Transverse colon (tissue), 4 donors: ENCODE data around the gene MAP6. TPM values are rescaled to one million over a fixed set of nuclear protein-coding genes. Genes with fewer than 3 reads are reported as not detected.

Source experiments
- DNase-seq: peaks from one replicate; pipeline ENCODE4 v3.0.0-alpha.2; 2019
- H3K27ac ChIP-seq, 4 donors: fragments of 200-600 bp; sonication (generic); 2 replicates each; pipeline ENCODE4 v1.5.1; 2016 to 2018; ENCODE audit warnings: inconsistent platforms in 4 of 4
- H3K27me3 ChIP-seq: fragments of 200-600 bp; sonication (generic); 2 replicates; pipeline ENCODE4 v1.5.1; 2017; ENCODE audit warnings: inconsistent platforms
- H3K36me3 ChIP-seq, 4 donors: fragments of 200-600 bp; sonication (generic); 2 replicates each; pipeline ENCODE4 v1.5.1; 2017 to 2019; ENCODE audit warnings: inconsistent platforms in 4 of 4
- H3K4me1 ChIP-seq, 4 donors: fragments of 200-600 bp; sonication (generic); 2 replicates each; pipeline ENCODE4 v1.5.1; 2017 to 2020; ENCODE audit warnings: inconsistent platforms in 4 of 4
- H3K4me3 ChIP-seq, 4 donors: fragments of 200-600 bp; sonication (generic); 1 replicate in 1 of 4; 2 replicates in 3 of 4; pipeline versions ENCODE4 v1.5.1 to v1.6.1; 2017 to 2019; ENCODE audit warnings: inconsistent platforms in 4 of 4
- H3K9me3 ChIP-seq, 2 donors: fragments of 200-600 bp; sonication (generic); 2 replicates each; pipeline ENCODE4 v1.5.1; 2017 to 2019; ENCODE audit warnings: inconsistent platforms in 2 of 2
- EP300 ChIP-seq: sonication (generic); formaldehyde crosslinking; IDR thresholded peaks from one replicate; pipeline ENCODE4 v1.6.1; 2017; ENCODE audit warnings: antibody characterized with exemption, low read depth
- POLR2A ChIP-seq: fragments of 450-650 bp; IDR thresholded peaks from one replicate; pipeline ENCODE4 v1.6.1; 2016; ENCODE audit warnings: antibody characterized with exemption, mild to moderate bottlenecking, moderate library complexity
- POLR2AphosphoS5 ChIP-seq, 3 donors: sonication (generic); formaldehyde crosslinking; IDR thresholded peaks; one replicate each; pipeline ENCODE4 v1.6.1; 2016; ENCODE audit warnings: antibody characterized with exemption in 3 of 3
- whole genome bisulfite sequencing, 2 donors: methylation state at CpG; one replicate each; pipeline ENCODE4 v1.1.5; 2018; ENCODE audit warnings: low coverage in 1 of 2; 5-methylcytosine and 5-hydroxymethylcytosine counted together
- in situ Hi-C, 4 donors: fragments of 200-750 bp; cut with MboI; loops; one replicate each; pipeline versions ENCODE4 v1.15.0 to v1.15.1; 2017; ENCODE audit warnings: low sequenced_read_pairs in 3 of 4, low pct_ligation_motif_present in 1 of 4, low pct_unique_long_range_greater_than_20kb in 1 of 4
- intact Hi-C: fragments of 100-400 bp; cut with DNase I; formaldehyde crosslinking; loops from one replicate; pipeline ENCODE4 v1.15.1; 2023; ENCODE audit warnings: low total_unique reads
- total RNA-seq, 4 donors: library from RNA; depleted of rRNA; stranded (reverse); fragments of >200 nt; gene quantifications; one replicate each; pipeline ENCODE4 v1.1.0, GENCODE V29; 2016
- TF ChIP-seq, protein P1 (sequence below), 5 experiments: fragments of 200-600 bp in 3 of 5; fragments of 450-650 bp in 2 of 5; sonication (generic) in 3 of 5; IDR thresholded peaks; 1 replicate in 2 of 5; 2 replicates in 3 of 5; pipeline ENCODE4 v1.5.1; 2016 to 2017; ENCODE audit warnings: antibody characterized with exemption in 5 of 5, inconsistent platforms in 3 of 5, mild to moderate bottlenecking in 2 of 5, moderate library complexity in 1 of 5

MAP6 gene
- total RNA-seq, 4 donors from 2014 or later, result 1.9 to 6.4 (median 3.0) TPM

DNA sequence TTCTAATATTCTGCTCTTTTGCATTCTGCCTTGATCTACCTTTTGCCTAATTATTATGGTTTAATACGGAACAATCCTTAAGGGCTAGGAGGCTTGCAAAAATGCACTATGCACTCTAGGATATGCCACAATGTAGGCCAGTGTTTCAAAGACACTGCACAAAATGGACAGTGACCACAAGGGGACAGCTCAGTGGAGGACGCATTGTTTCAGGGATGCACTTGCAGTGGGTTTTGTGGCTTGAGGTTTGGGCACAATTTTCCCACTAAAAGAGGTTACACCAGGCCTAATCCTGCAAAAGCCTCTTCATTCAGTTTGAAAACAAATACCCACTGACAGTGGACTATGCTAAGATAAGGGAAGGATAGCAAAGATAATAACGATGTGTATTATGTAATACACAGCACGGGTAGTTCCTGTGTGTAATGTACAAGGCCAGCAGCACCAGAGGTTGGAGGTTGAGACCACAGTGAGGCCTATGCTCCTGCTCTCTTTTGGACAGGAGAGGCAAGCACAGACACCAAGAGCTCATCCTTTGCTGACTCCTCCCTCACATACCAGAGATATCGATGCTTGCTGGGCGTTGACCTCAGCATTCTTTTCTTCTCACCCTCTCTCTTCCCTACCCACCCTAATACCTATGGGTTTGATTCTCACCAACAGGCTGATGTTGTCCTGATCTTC lies 12.7 kb downstream of the MAP6 start:
- in situ Hi-C loops, result no loop called here

DNA sequence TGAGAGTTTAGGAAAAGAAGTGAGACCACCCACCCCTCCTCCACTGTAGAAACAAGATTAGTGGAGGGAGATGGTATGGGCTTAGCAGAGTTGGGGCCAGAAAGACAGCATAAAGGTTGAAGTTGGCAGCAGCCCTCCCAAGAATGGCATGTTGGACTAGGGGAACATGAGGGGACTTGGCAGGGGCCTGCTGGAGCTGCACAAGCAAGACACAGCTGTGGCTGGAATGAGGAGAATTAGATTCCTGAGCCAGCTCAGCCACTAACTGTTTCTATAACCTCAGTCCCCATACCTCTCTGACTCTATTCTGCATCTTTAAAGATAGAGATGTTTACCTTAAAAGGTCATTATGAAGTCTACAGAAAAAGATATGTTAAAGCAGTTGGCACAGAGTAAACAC lies 13.2 kb downstream of the MAP6 start:
- Histone ChIP-seq H3K27me3 (peaks cover 3% of the 10 kb centered on the region), H3K4me1 (no peaks in the 10 kb centered on the region), H3K9me3 (no peaks in the 10 kb centered on the region), H3K36me3 (no peaks in the 10 kb centered on the region), H3K27ac (peak overlapping the region in 1 of 4 donors; percentile 33), H3K4me3 (no peak overlapping the region)
- TF ChIP-seq EP300 (no peak), POLR2AphosphoS5 (IDR thresholded peaks at IDR 0.05) (no peak), POLR2A (no peak)
- TF ChIP-seq, protein P1, sequence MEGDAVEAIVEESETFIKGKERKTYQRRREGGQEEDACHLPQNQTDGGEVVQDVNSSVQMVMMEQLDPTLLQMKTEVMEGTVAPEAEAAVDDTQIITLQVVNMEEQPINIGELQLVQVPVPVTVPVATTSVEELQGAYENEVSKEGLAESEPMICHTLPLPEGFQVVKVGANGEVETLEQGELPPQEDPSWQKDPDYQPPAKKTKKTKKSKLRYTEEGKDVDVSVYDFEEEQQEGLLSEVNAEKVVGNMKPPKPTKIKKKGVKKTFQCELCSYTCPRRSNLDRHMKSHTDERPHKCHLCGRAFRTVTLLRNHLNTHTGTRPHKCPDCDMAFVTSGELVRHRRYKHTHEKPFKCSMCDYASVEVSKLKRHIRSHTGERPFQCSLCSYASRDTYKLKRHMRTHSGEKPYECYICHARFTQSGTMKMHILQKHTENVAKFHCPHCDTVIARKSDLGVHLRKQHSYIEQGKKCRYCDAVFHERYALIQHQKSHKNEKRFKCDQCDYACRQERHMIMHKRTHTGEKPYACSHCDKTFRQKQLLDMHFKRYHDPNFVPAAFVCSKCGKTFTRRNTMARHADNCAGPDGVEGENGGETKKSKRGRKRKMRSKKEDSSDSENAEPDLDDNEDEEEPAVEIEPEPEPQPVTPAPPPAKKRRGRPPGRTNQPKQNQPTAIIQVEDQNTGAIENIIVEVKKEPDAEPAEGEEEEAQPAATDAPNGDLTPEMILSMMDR (IDR thresholded peaks at IDR 0.05), result no peak
- intact Hi-C loops (no loop called here), in situ Hi-C loops (no loop called here)
- DNase-seq, result no peak

More for the DNA sequence above, 12.7 kb downstream of the MAP6 start:
- H3K27ac ChIP-seq, result peak overlapping the region in 1 of 4 donors; percentile 22
- TF ChIP-seq POLR2AphosphoS5 (IDR thresholded peaks at IDR 0.05) (no peak), EP300 (no peak), POLR2A (no peak)
- TF ChIP-seq, protein P1 (IDR thresholded peaks at IDR 0.05), result no peak
- intact Hi-C loops, result no loop called here
- no peaks in the 10 kb centered on the region for H3K9me3 ChIP-seq
- no peak overlapping the region for H3K4me3 ChIP-seq
- DNase-seq, result no peak
- peaks cover 8% of the 10 kb centered on the region for H3K27me3 ChIP-seq
- H3K36me3 ChIP-seq, result no peaks in the 10 kb centered on the region
- 75 to 77% methylated on average over 3 to 6 of the region's 6 CpGs for WGBS, 2 donors
- H3K4me1 ChIP-seq, result no peaks in the 10 kb centered on the region

DNA sequence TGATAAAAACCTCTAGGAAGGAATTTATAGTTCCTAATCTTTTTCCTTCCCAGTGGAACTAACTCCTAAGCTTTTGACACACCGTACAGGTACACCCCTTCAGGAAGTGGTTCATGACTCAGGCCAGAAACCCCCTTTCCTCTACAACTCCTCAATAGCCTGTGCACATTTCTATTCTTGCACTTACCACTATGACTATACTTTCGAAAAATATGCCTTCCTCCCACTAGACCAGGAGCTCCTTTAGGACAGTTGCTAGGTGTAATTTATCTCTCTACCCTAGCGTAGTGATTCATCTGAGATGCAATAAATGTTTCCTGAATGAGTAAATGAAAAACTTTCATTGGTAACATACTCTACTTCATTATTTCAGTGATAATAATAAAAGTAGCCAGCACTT lies 14.5 kb downstream of the MAP6 start:
- intact Hi-C loops, result no loop called here
- DNase-seq, result no peak
- Histone ChIP-seq H3K4me1 (no peaks in the 10 kb centered on the region), H3K27ac (no peak overlapping the region), H3K9me3 (no peaks in the 10 kb centered on the region), H3K36me3 (no peaks in the 10 kb centered on the region), H3K27me3 (no peaks in the 10 kb centered on the region), H3K4me3 (no peak overlapping the region)
- WGBS, 2 donors, result 48 to 68% methylated on average over 3 of the region's 3 CpGs
- TF ChIP-seq POLR2AphosphoS5 (IDR thresholded peaks at IDR 0.05) (no peak), EP300 (no peak), POLR2A (no peak)
- TF ChIP-seq, protein P1 (IDR thresholded peaks at IDR 0.05), result no peak
- in situ Hi-C loops, result no loop called here

DNA sequence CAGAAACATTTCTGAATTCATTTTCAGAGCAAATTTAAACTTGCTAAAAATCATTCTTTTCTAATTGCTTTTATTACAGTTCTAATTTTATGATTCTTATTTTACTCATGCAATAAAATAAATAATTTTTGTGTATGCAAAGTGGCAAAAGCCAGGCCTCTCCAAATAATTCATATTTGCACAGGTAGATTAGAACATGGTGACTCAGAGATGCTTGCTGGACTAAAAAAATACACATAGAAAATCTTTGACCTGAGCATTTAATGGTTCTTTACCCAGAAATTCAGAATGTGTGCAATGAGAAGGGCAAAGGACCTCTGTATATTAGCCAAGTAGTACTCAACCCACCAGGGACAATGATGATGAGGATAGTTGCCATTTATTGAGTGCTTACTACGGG lies 15.3 kb downstream of the MAP6 start:
- in situ Hi-C loops, result no loop called here
- Histone ChIP-seq H3K27me3 (no peaks in the 10 kb centered on the region), H3K36me3 (no peaks in the 10 kb centered on the region), H3K4me3 (no peak overlapping the region), H3K27ac (no peak overlapping the region), H3K4me1 (no peaks in the 10 kb centered on the region), H3K9me3 (no peaks in the 10 kb centered on the region)
- 97% methylated on average over 1 of the region's 1 CpG; no CpG with 5 or more reads in 1 of the 2 donors for WGBS, 2 donors
- intact Hi-C loops, result no loop called here
- no peak for TF ChIP-seq POLR2A
- TF ChIP-seq POLR2AphosphoS5 (IDR thresholded peaks at IDR 0.05), result no peak
- TF ChIP-seq, protein P1 (IDR thresholded peaks at IDR 0.05), result no peak
- no peak for TF ChIP-seq EP300
- no peak for DNase-seq
